Stimulated activated CD4-positive, alpha-beta T cell treated with anti-CD3 and anti-CD28 coated beads, Interleukin-12 subunit alpha, Interleukin-12 subunit beta, amount 100 ng/mL, for 4 hours (primary cell): ENCODE data around the gene CHD9NB.
"Not testable (repeated sequence)": the region's sequence is repeated elsewhere in the genome, so short reads cannot be mapped to it uniquely, and the experiment has no call there.

Experiments
- DNase-seq: peaks from one replicate; pipeline ENCODE4 v3.0.0-alpha.2; 2020

Gene CHD9NB

GRCh38 chr16:53083119-53083518, 30.4 kb upstream of the CHD9NB start:
- no peak for DNase-seq

GRCh38 chr16:53082509-53082908, 29.8 kb upstream of the CHD9NB start:
- DNase-seq = no peak

DNA sequence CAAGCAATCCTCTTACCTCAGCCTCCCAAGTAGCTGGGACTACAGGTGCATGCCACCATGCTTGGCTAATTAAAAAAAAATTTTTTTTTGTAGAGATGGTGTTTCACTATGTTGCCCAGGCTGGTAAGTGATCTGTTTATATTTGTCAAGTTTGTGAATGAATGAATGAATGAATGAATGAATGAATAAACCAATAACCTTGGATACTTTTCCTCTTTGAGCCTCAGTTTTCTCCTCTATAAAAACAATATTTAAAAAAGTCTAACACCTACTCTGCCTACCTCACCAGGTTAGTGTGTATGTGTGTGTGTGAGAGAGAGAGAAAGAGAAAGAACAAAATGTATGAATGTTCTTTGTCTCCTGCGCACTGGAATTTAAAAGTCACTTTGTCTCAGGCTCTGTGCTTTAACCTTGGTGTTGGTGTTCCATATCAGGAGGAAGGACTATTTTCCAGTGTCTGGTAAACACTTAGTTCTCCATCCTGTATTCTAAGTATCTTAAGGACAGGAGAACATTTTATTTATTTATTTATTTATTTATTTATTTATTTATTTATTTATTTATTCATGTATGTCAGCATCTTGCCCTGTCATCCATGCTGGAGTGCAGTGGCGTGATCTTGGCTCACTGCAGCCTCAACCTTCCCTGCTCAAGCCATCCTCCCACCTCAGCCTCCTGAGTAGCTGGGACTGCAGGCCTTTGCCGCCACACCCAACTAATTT, 29.1 kb upstream of the CHD9NB start:
- DNase-seq = no peak

DNA sequence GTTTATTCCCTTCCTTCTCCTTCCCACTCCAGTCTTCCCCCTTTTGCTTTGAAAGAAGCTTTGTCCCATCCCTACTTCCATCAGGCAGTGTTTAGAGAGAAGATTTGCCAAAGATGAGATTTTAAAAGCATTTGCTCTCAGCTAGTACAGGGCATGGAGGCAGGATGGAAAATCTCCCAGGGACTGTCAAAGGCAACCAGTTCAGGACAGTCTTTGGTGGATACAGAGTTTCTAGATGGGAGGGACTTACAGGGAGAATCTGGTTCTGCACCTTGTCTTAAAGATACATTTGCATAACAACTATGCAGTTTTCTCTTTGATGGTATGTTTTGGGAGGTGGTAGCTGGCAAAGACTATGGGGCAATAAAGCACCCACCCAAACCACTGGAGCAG, 28.3 kb upstream of the CHD9NB start:
- DNase-seq = no peak

- DNase-seq = no peak
Observed at GRCh38 chr16:53080345-53081031, 27.8 kb upstream of the CHD9NB start.

DNA sequence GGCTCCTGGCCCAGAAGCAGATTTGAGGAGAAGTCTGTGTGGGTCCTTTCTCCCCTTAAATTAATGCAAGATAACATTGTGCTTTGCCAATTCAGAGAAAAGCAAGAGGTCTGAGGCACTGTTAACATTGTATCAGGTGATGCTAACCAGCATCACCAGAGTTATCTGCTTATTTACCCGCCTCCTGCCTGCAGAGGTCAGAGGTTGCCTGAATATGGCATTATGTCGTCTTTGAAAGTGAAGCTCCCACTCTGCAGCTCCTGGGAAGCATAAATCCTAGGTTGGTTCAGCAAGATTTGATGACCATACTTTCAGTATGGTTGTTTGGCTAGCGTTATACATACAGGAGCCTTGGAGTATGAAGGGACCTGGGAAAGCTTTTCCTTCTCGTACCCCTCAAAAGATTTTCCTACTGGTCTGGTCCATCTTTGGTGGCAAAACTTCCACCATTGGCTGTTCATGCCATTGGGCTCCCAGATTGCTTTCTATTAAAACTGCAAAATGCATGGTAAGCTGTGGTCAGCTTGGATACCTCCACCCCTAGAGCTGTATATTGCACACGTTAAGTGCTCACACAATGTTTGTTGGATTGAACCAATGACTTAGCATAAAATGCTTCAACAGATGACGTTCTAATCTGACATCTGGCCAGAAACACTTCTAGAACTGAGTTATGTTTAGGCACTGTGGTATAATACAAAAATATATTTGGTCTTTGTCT, 26.2 kb upstream of the CHD9NB start:
- DNase-seq = no peak

DNA sequence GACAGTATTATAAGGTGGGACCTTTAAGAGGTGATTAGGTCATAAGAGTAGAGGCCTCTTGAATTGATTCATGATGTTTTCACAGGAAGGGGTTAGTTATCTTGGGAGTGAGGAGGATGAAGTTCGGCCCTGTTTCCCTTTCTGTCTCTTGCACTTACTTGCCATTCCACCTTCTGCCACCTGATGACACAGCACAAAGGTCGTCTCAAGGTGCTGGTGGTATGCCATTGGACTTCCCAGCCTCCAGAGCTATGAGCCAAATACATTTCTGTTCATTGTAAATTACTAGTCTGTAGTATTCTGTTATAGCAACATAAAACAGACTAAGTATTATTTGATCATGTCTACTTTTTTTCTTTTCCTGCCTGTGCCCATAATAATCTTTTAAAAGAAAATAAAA, 25.6 kb upstream of the CHD9NB start:
- DNase-seq = no peak

DNA sequence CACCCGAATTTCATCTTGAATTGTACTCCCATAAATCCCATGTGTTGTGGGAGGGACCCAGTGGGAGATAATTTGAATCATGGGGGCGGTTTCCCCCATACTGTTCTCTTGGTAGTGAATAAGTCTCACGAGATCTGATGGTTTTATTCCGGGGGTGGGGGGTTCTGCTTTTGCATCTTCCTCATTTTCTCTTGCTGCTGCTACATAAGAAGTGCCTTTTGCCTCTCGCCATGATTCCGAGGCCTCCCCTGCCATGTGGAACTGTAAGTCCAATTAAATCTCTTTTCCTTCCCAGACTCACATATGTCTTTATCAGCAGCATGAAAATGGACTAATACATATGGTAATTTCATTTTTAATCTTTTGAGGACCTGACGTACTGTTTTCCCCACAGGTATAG, 22.8 kb upstream of the CHD9NB start:
- DNase-seq = not testable (repeated sequence)

DNA sequence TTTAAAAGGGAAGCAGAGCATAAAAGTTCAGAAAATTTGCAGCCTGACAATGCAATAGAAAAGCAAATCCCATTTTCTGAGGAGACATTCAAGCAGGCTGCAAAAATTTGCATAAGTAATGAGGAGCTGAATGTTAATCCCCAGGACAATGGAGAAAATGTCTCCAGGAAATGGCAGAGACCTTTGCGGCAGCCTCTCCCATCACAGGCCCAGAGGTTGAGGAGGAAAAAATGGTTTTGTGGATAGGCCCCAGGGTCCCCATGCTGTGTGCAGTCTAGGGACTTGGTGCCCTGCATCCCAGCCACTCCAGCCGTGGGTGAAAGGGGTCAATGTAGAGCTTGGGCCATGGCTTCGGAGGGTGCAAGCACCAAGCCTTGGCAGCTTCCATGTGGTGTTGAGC, 21.6 kb upstream of the CHD9NB start:
- DNase-seq = not testable (repeated sequence)

DNA sequence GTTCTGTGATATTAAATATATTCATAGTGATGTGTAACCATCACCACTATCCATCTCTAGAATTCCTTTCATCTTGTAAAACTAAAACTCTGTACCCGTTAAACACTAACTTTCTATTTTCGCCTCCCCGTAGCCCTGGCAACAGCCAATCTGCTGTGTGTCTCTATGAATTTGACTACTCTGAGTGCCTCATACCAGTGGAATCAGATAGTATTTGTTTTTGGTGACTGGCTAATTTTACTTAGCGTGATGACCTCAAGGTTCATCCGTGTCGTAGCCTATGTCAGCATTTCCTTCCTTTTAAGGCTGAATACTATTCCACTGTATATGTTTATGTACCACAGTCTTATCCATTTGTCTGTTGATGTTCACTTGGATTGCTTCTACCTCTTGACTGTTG, 20.3 kb upstream of the CHD9NB start:
- no peak for DNase-seq

DNA sequence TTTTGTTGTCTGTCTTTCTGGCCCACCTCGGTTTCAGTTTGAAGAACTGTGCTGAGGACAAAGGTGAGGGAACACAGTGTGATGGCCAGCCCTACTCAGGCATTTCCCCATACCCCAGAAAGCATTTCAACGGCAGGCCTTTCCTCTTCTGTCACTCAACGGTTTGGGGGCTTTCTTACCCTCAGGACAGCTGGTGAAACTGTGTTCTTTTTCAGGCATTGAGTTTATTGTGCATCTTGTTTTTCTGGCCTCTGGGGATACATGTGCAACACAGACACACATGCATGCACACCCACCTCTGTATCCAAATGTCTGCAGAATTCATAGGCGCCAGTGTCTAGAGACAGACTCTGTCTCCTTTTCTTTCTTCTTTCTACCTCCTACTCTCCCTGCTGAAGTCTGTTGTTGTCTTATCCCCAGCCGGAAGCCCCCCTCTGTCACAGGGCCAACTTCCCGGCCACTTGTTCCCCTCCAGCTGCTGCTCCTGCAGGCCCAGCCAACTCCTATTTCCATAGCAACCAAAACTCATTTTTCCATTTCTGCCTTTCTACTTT, 19.1 kb upstream of the CHD9NB start:
- no peak for DNase-seq

GRCh38 chr16:53069772-53070171, 17.1 kb upstream of the CHD9NB start:
- no peak for DNase-seq

DNA sequence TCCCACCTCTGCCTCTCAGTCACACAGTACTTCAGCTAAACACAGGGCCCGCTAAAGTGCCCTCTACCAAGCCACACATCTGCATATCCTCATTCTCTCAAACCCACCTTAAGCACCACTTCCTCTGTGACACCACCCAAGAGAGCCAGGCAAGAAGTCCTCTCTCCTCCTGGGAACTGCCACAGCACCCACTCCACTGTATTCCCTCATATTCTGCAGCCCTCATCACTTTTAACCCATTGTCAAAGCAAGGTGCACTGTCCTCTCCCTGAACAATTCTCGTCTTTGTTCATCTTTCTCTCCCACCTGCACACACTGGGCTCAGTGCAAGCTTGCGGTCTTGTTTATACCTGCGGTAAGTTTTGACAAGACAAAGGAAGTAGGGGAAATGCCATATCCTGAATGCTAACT, 15.7 kb upstream of the CHD9NB start:
- no peak for DNase-seq

DNA sequence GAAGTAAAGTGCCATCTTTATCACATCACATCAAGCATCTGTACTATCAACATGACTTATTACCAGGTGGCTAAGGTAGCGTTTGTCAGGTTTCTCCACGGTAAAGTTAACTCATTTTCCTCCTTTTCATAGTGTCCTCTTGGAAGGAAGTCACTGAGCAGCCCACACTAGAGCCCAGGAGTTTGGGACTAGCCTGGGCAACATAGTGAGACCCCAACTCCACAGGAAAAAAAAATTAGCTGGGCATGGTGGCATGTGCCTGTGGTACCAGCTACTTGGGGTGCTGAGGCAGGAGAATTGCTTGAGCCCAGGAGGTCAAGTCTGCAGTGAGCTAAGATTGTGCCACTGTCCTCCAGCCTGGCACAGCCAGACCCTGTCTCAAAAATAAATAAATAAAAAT, 15.0 kb upstream of the CHD9NB start:
- DNase-seq = no peak

- no peak for DNase-seq
Observed at GRCh38 chr16:53065461-53066061, 12.9 kb upstream of the CHD9NB start.

DNA sequence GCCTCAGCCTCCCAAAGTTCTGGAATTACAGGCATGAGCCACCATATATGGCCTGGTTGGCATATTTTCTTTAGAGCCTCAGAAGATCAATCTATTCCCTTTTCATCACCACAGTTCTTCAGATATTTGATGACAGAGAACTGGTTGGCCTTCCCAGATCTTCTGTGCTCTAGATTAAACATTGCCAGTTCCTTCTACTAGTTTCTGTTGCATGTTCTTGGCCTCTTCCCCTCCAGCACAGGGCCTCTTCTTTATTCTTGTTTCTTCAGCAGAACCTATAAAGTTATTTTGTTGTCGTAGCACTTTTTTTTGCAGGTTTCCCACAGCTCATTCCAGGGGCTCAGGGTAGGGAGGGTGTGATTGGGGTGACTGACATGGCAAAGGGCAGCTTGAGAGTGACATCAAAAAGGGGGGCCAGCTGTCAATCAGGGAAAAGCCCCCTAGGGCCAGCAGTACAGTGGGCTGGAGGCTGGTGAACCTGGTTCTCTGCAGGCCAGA, 11.4 kb upstream of the CHD9NB start:
- DNase-seq = no peak

- DNase-seq = peak; percentile 12
Observed at GRCh38 chr16:53061701-53062159, 9.0 kb upstream of the CHD9NB start.

- DNase-seq = no peak
Observed at GRCh38 chr16:53061256-53061655, 8.6 kb upstream of the CHD9NB start.

GRCh38 chr16:53059672-53060071, 7.0 kb upstream of the CHD9NB start:
- DNase-seq = no peak

GRCh38 chr16:53058882-53059281, 6.2 kb upstream of the CHD9NB start:
- no peak for DNase-seq

- DNase-seq = no peak
Observed at GRCh38 chr16:53058441-53058840, 5.7 kb upstream of the CHD9NB start.

GRCh38 chr16:53057658-53058057, 5.0 kb upstream of the CHD9NB start:
- DNase-seq = no peak

- no peak for DNase-seq
Observed at GRCh38 chr16:53056392-53056881, 3.7 kb upstream of the CHD9NB start.
